ENCODE data around the gene NCOR2. TPM values are rescaled to one million over a fixed set of nuclear protein-coding genes. Genes with fewer than 3 reads are reported as not detected.

NCOR2 gene
- total RNA-seq, 4 donors from 2014 or later: 41.8 to 133 (median 66.4) TPM

GRCh38 chr12:124555168-124556073 lies 12.0 kb downstream of the NCOR2 start:
- no peak for TF ChIP-seq CTCF (IDR thresholded peaks at IDR 0.05; ENCODE audit: low read depth)

GRCh38 chr12:124554429-124555029 lies 12.9 kb downstream of the NCOR2 start:
- no peak for TF ChIP-seq CTCF (IDR thresholded peaks at IDR 0.05; ENCODE audit: low read depth)

DNA sequence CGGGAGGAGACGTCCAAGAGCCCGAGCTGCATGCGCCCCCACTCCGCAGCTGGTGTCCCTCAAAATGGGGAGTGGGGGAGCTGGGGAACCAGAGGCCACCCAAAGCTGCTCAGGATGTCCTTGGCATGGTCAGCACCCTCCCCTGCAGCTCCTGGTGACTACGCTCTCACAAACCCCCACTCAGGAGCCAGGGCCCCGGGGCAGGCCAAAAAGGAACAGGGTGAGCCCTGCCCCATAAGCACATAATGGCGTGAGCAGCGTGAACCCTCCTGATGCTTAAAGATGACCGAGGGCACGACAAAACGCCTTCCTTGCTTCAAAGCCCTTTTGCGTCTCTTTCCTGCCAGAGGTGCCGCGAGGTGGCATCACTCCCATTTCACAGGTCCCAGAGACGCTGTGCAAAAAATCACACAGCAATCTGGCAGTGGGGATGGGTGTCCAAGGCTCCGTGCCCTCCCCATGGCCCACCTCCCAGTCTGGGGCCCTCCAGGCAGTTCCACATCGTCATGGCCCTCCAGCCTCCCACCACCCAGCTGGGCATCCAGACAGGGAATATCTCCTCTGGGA lies 13.5 kb downstream of the NCOR2 start:
- TF ChIP-seq CTCF (IDR thresholded peaks at IDR 0.05; ENCODE audit: low read depth): no peak

DNA sequence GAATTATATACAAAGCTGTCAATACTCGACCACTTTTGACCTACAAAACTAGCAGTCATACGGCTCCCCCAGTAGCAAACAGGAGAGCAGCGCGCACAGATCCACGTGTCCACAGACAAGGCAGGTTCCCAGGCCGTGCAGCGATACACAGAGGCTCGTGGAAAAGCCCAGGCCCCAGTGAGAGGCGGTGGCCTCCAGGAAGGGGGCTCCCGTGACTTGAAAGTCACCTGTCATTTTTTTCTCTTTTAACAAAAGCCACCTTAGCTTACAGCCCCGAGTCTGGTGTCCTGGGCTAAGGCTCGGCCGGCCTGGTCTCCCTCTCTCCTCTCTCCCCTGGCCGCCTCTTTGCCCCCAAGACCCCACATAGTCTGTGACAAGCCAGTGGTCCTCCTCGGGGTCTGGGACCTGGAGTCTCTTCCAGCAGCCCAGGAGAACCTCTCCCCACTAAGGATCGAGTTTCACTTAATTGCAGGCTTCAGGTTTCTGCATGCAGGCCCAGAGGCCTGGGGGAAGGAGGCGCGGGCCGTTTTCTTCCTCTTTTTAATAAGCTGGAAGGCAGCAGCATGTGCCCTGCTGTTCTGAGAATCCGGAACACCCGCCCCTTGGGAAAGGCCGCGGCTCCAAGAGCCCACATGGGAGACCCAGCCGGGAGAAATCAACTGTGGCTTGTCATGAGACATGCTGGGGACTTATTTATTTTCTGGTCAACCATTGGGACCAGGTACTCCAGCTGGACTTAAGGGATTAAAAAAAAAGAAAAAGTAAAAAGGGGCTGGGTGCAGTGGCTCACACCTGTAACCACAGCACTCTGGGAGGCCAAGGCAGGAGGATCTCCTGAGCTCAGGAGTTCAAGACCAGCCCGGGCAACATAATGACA lies 15.9 kb downstream of the NCOR2 start:
- no peak for TF ChIP-seq CTCF (IDR thresholded peaks at IDR 0.05; ENCODE audit: low read depth)

DNA sequence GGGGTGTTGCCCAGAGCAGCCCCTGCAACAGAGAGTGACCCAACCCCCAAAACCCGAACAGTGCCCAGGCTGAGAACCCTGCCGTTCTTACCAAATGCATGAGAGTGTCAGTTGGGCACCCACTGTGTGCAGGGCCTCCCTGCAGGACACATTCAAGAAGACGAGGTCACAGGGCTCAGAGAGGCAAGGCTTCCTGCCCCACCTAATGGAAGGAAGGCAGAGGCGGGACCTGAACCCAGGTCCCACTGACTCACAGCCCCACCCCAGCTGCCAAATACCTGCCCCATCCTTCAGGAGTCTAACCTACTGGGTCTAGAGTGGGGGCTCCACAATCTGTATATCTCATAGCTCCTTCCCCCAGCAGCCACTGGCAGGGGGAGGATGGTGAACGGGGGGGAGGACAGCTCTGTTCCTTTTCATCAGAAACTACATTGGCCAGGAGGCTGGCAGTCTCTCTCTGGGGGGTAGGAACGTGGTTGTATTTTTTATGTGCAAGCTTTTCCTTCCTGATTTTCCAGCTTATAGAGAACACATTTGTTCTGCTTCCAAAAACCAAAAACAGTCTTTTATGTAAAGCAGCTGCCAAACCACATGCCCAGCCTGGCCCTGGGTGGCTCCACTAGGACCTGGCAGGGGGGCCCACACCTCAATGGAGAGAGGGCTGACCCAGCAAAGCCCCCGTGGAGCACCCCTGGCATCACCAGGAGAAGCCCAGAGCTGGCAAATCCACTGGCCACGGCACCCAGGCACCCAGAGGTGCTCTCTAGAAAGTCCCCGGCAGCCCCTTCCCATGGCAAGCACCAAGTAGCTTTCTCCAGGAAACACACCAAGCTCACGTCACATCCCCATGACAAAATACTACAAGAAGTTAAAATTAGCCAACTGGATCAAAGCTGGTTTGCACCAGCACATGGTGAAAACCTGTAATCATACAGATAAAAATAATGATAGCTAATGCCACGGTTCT lies 17.0 kb downstream of the NCOR2 start:
- no peak for TF ChIP-seq CTCF (IDR thresholded peaks at IDR 0.05; ENCODE audit: low read depth)

DNA sequence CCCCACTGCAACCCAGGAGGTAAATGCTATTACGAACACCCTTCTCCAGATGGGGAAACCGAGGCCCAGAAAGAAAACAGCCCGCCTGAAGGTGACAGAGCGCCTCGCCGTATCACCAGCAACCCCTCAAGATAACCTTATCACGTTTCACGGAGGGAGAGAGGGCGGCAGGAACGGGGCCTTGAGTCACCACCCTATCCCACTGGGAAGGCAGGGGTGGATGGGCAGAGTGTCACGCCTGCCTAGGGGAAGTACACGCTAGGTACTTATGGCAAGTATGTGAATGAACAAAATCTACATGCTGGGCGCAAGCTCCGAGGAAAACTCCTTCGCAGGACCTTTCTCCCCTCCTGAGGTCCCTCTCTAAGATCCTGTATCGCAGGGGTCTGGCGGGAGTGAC lies 17.8 kb downstream of the NCOR2 start:
- TF ChIP-seq CTCF (IDR thresholded peaks at IDR 0.05; ENCODE audit: low read depth): no peak
